GM12878 (cell line): ENCODE measurements around the gene STT3B. TPM values are rescaled to one million over a fixed set of nuclear protein-coding genes. Genes with fewer than 3 reads are reported as not detected.

Experiments
- ATAC-seq: fragments of 200-7000 bp; cut with Tn5 transposase; 3 replicates; pipeline ENCODE4 v1.9.1; 2020; ENCODE audit warnings: mild to moderate bottlenecking, moderate library complexity
- BruUV-seq: library from RNA; stranded (reverse); fragments of 400-500 nt; replicated peaks from 2 replicates; lab custom pipeline; 2021; lab: Mats Ljungman, UMichigan
- CTCF ChIA-PET: fragments of 300-600 bp; sonication (Branson Sonifier 250); formaldehyde crosslinking; extraction: SDS; loops from one replicate; lab custom pipeline; 2021; ENCODE audit warnings: inconsistent platforms; lab: Yijun Ruan, JAX
- POLR2A ChIA-PET: fragments of 350-600 bp; formaldehyde crosslinking; extraction: SDS; loops from one replicate; lab custom pipeline; 2021; ENCODE audit warnings: inconsistent platforms; lab: Charles Lee
- RAD21 ChIA-PET: fragments of 300-600 bp; sonication (Branson Sonifier 250); formaldehyde crosslinking; loops from one replicate; lab custom pipeline; 2023; ENCODE audit warnings: antibody characterized with exemption; ENCODE audit not compliant: unreplicated experiment; lab: Charles Lee
- SMC1A ChIA-PET: fragments of 300-600 bp; sonication (Branson Sonifier 250); formaldehyde crosslinking; loops from one replicate; lab custom pipeline; 2023; ENCODE audit not compliant: unreplicated experiment, uncharacterized antibody; lab: Charles Lee
- DNase-seq: peaks from one replicate; pipeline ENCODE4 v3.0.0-alpha.2; 2011; ENCODE audit warnings: low read depth, low spot score
- FAIRE-seq: peaks from 3 replicates; lab custom pipeline; 2011; peaks lifted over from hg19 to GRCh38; lab: Jason Lieb, UNC
- H2AFZ ChIP-seq: 2 replicates; pipeline ENCODE4 v1.6.0; 2011; ENCODE audit warnings: low read depth, low read length, control low read depth; ENCODE audit not compliant: control insufficient read depth
- H3K27ac ChIP-seq: 2 replicates; pipeline ENCODE4 v1.5.1; 2011; ENCODE audit warnings: control low read depth; ENCODE audit not compliant: control insufficient read depth, insufficient read depth
- H3K27me3 ChIP-seq, 2 experiments: replicated peaks in 1 of 2; 2 replicates each; pipeline versions ENCODE4 v1.6.0 to v1.6.1; 2011; ENCODE audit warnings: low read length in 1 of 2; ENCODE audit not compliant: control insufficient read depth in 2 of 2, insufficient read depth in 2 of 2
- H3K36me3 ChIP-seq, 2 experiments: 2 replicates each; pipeline ENCODE4 v1.5.1; 2011; ENCODE audit warnings: low read length in 1 of 2; ENCODE audit not compliant: control insufficient read depth in 2 of 2, insufficient read depth in 2 of 2
- H3K4me1 ChIP-seq: 2 replicates; pipeline ENCODE4 v1.6.1; 2011; ENCODE audit warnings: mild to moderate bottlenecking, low read length, moderate library complexity, mixed read lengths; ENCODE audit not compliant: control insufficient read depth, insufficient read depth
- H3K4me2 ChIP-seq: 2 replicates; pipeline ENCODE4 v1.6.0; 2011; ENCODE audit warnings: control low read depth; ENCODE audit not compliant: control insufficient read depth, insufficient read depth
- H3K4me3 ChIP-seq: fragments of 200-600 bp; sonication (generic); 2 replicates; pipeline ENCODE4 v1.5.1; 2016
- H3K79me2 ChIP-seq: 2 replicates; pipeline ENCODE4 v1.6.0; 2011; ENCODE audit warnings: low read length; ENCODE audit not compliant: control insufficient read depth, insufficient read depth
- H3K9ac ChIP-seq: 2 replicates; pipeline ENCODE4 v1.8.0; 2011; ENCODE audit warnings: low read length, control low read depth, mixed read lengths; ENCODE audit not compliant: control insufficient read depth, insufficient read depth
- H3K9me3 ChIP-seq: replicated peaks from 3 replicates; pipeline ENCODE4 v1.5.1; 2011; ENCODE audit warnings: mild to moderate bottlenecking, low read length; ENCODE audit not compliant: control insufficient read depth, insufficient read depth
- H4K20me1 ChIP-seq: 2 replicates; pipeline ENCODE4 v1.6.0; 2011; ENCODE audit not compliant: control insufficient read depth, insufficient read depth
- CBX5 ChIP-seq: sonication (generic); IDR thresholded peaks from 2 replicates; pipeline ENCODE4 v1.6.1; 2016; ENCODE audit warnings: low read depth, moderate library complexity, mild to moderate bottlenecking, inconsistent platforms
- CHD4 ChIP-seq: fragments of 200-600 bp; sonication (generic); IDR thresholded peaks from 2 replicates; pipeline ENCODE4 v1.6.1; 2016; ENCODE audit warnings: mild to moderate bottlenecking
- ESRRA ChIP-seq: IDR thresholded peaks from 2 replicates; pipeline ENCODE4 v1.6.1; 2012; ENCODE audit warnings: mild to moderate bottlenecking, low read length, improper control_type of control experiment
- FOXM1 ChIP-seq: IDR thresholded peaks from 2 replicates; pipeline ENCODE4 v1.6.1; 2012; ENCODE audit warnings: low read depth, mild to moderate bottlenecking, inconsistent platforms, low read length, moderate library complexity
- GATAD2B ChIP-seq: fragments of 450-650 bp; conservative IDR thresholded peaks from 2 replicates; pipeline ENCODE4 v1.6.1; 2017; ENCODE audit warnings: low read depth, mild to moderate bottlenecking, moderate library complexity
- JUNB ChIP-seq: IDR thresholded peaks from 2 replicates; pipeline ENCODE4 v1.6.1; 2016; ENCODE audit warnings: antibody characterized with exemption, mild to moderate bottlenecking
- NR2C1 ChIP-seq: fragments of 450-650 bp; IDR thresholded peaks from 2 replicates; pipeline ENCODE4 v1.6.1; 2017; ENCODE audit warnings: antibody characterized with exemption, mild to moderate bottlenecking, moderate library complexity
- RELA ChIP-seq: fragments of 450-650 bp; IDR thresholded peaks from 2 replicates; pipeline ENCODE4 v1.8.0; 2014; ENCODE audit warnings: borderline replicate concordance; ENCODE audit not compliant: partially characterized antibody
- TCF3 ChIP-seq: IDR thresholded peaks from 2 replicates; pipeline ENCODE4 v1.6.1; 2012; ENCODE audit warnings: low read depth, mild to moderate bottlenecking, low read length, borderline replicate concordance; ENCODE audit not compliant: insufficient read depth
- ZNF384 ChIP-seq: IDR thresholded peaks from 2 replicates; pipeline ENCODE4 v1.6.1; 2012; ENCODE audit warnings: low read depth, mild to moderate bottlenecking, low read length, improper control_type of control experiment, borderline replicate concordance
- WGBS: methylation state at CpG from one replicate; pipeline ENCODE4 v1.1.6; 2016; ENCODE audit warnings: low lambda C conversion rate; ENCODE audit not compliant: insufficient replicate concordance, insufficient coverage; ENCODE audit errors: missing lambda C conversion rate; 5-methylcytosine and 5-hydroxymethylcytosine counted together
- in situ Hi-C: fragments of 300-500 bp; cut with MboI; formaldehyde crosslinking; loops from 9 replicates; pipeline ENCODE4 v1.14.3; 2018; ENCODE audit warnings: mixed read lengths
- intact Hi-C: fragments of 100-400 bp; cut with micrococcal nuclease; formaldehyde crosslinking; loops from one replicate; pipeline ENCODE4 v1.14.2; 2022; ENCODE audit not compliant: unreplicated experiment
- polyA plus RNA-seq, 11 experiments: library from polyadenylated mRNA; depleted of rRNA in 4 of 11; unstranded in 6 of 11; stranded (reverse) in 5 of 11; fragments of >200 nt; fragmentation: Nextera tagmentation in 4 of 11; fragmentation: Illumina TruSeq in 1 of 11; extraction: Ambion mirVana in 4 of 11; extraction: Trizol in 1 of 11; gene quantifications; 1 replicate in 1 of 11; 2 replicates in 10 of 11; pipeline versions ENCODE4 v1.2.1 to v1.2.3, GENCODE V29; 2011 to 2016; ENCODE audit warnings: inconsistent platforms in 2 of 11, missing spikeins in 2 of 11, low read depth in 1 of 11
- total RNA-seq, 4 experiments: library from RNA; depleted of rRNA in 3 of 4; stranded (reverse); fragments of >200 nt in 3 of 4; fragmentation: Illumina TruSeq in 1 of 4; extraction: Trizol in 1 of 4; gene quantifications; 2 replicates each; pipeline versions ENCODE4 v1.2.1 to v1.2.3, GENCODE V29; 2013 to 2021
- TF ChIP-seq, protein P1 (sequence below): fragments of 450-650 bp; formaldehyde crosslinking; IDR thresholded peaks from 2 replicates; pipeline ENCODE4 v1.4.0; 2020; ENCODE audit warnings: mild to moderate bottlenecking, moderate library complexity
- TF ChIP-seq, protein P2 (sequence below): IDR thresholded peaks from 2 replicates; pipeline ENCODE4 v1.6.1; 2012; ENCODE audit warnings: low read depth, low read length, improper control_type of control experiment
- TF ChIP-seq, protein P3 (sequence below): fragments of 450-650 bp; IDR thresholded peaks from 2 replicates; pipeline ENCODE4 v1.6.1; 2016; ENCODE audit warnings: mild to moderate bottlenecking

Gene STT3B
- total and polyA plus RNA-seq, 10 of the 15 experiments (the other 5 are each of a cell fraction or from before 2014, with no cell fraction given) = 19.9 to 208 (median 79.6) TPM

DNA sequence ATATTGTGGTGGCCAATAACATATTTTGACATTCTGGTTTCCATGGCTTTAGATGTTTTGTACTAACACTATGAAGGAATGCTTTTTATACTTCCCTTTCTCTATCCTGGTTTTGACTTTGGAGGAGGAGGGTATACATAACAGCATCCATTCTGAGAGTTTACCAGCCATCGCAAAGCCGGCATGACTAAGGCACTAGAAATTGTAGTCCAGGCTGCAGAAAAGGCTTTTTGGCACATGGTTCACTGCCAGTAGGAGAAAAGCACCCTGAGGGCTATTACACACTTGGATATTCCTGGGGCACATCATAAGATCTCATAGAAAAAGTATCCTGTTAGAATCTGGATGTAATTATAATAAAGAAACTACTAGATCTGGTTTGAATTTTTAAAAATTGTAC is 101.8 kb downstream of the STT3B start:
- intact Hi-C loops = no loop called here
- ChIA-PET CTCF (no interaction called here), POLR2A (no interaction called here), SMC1A (interaction anchor here (2.0 to 4.0 kb wide), 2 partner anchors 9 to 11 kb away, joined by 7 to 28 read pairs; no protein-coding TSS in a partner anchor), RAD21 (no interaction called here)
- Histone ChIP-seq H3K4me1 (peaks cover 7% of the 10 kb centered on the region; the same call in 1 of the 2 replicates), H2AFZ (no peak overlapping the region), H4K20me1 (no peaks in the 10 kb centered on the region), H3K4me3 (no peak overlapping the region), H3K36me3 (peaks cover 2 to 15% of the 10 kb centered on the region in 2 experiments; a peak in 3 of 4 replicates), H3K27ac (no peak overlapping the region), H3K4me2 (no peak overlapping the region), H3K27me3 (no peaks in the 10 kb centered on the region), H3K9me3 (no peaks in the 10 kb centered on the region), H3K79me2 (no peaks in the 10 kb centered on the region), H3K9ac (no peak overlapping the region)
- ATAC-seq (no peak), FAIRE-seq (no peak), DNase-seq (no peak)
- BruUV-seq = no TSS peak
- WGBS = 98% methylated on average over 2 of the region's 2 CpGs
- in situ Hi-C loops = no loop called here
- TF ChIP-seq NR2C1 (no peak), ZNF384 (no peak), CHD4 (no peak), TCF3 (no peak), RELA (no peak), ESRRA (no peak), GATAD2B (no peak), JUNB (no peak), FOXM1 (no peak), CBX5 (no peak)
- TF ChIP-seq, protein P1, sequence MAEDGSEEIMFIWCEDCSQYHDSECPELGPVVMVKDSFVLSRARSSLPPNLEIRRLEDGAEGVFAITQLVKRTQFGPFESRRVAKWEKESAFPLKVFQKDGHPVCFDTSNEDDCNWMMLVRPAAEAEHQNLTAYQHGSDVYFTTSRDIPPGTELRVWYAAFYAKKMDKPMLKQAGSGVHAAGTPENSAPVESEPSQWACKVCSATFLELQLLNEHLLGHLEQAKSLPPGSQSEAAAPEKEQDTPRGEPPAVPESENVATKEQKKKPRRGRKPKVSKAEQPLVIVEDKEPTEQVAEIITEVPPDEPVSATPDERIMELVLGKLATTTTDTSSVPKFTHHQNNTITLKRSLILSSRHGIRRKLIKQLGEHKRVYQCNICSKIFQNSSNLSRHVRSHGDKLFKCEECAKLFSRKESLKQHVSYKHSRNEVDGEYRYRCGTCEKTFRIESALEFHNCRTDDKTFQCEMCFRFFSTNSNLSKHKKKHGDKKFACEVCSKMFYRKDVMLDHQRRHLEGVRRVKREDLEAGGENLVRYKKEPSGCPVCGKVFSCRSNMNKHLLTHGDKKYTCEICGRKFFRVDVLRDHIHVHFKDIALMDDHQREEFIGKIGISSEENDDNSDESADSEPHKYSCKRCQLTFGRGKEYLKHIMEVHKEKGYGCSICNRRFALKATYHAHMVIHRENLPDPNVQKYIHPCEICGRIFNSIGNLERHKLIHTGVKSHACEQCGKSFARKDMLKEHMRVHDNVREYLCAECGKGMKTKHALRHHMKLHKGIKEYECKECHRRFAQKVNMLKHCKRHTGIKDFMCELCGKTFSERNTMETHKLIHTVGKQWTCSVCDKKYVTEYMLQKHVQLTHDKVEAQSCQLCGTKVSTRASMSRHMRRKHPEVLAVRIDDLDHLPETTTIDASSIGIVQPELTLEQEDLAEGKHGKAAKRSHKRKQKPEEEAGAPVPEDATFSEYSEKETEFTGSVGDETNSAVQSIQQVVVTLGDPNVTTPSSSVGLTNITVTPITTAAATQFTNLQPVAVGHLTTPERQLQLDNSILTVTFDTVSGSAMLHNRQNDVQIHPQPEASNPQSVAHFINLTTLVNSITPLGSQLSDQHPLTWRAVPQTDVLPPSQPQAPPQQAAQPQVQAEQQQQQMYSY (CRISPR knock-in tag) = no peak
- TF ChIP-seq, protein P2, sequence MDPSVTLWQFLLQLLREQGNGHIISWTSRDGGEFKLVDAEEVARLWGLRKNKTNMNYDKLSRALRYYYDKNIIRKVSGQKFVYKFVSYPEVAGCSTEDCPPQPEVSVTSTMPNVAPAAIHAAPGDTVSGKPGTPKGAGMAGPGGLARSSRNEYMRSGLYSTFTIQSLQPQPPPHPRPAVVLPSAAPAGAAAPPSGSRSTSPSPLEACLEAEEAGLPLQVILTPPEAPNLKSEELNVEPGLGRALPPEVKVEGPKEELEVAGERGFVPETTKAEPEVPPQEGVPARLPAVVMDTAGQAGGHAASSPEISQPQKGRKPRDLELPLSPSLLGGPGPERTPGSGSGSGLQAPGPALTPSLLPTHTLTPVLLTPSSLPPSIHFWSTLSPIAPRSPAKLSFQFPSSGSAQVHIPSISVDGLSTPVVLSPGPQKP = no peak
- TF ChIP-seq, protein P3, sequence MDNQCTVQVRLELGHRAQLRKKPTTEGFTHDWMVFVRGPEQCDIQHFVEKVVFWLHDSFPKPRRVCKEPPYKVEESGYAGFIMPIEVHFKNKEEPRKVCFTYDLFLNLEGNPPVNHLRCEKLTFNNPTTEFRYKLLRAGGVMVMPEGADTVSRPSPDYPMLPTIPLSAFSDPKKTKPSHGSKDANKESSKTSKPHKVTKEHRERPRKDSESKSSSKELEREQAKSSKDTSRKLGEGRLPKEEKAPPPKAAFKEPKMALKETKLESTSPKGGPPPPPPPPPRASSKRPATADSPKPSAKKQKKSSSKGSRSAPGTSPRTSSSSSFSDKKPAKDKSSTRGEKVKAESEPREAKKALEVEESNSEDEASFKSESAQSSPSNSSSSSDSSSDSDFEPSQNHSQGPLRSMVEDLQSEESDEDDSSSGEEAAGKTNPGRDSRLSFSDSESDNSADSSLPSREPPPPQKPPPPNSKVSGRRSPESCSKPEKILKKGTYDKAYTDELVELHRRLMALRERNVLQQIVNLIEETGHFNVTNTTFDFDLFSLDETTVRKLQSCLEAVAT = no peak
